Middle frontal gyrus (tissue), 1 donor: ENCODE measurements around the gene SPIRE1.
"Not testable (repeated sequence)": the region's sequence is repeated elsewhere in the genome, so short reads cannot be mapped to it uniquely, and the experiment has no call there.

Experiments
- DNase-seq: peaks from one replicate; pipeline ENCODE4 v3.0.0-alpha.2; 2015; ENCODE audit warnings: low spot score; ENCODE audit errors: extremely low spot score

The SPIRE1 gene

DNA sequence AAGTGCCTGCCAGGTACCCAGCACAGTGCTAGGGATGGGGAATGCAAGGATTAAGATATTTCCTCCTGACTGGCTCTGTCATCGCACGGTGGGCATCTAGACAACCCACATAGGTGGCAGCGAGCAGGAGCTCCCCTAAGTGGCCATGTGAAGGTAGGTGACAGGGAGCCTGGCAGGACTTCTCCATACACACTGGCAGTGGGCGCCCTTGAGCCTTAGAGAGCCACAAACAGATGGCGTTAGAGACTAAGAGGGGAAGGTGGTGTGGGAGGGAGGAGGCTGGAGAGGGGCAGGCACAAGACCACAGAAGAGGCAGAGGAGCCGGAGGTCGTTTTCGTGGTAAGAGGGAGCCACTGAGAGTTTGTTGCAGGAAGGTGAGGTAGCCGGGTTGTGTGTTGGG lies 235.0 kb downstream of the SPIRE1 start:
- DNase-seq, result no peak

DNA sequence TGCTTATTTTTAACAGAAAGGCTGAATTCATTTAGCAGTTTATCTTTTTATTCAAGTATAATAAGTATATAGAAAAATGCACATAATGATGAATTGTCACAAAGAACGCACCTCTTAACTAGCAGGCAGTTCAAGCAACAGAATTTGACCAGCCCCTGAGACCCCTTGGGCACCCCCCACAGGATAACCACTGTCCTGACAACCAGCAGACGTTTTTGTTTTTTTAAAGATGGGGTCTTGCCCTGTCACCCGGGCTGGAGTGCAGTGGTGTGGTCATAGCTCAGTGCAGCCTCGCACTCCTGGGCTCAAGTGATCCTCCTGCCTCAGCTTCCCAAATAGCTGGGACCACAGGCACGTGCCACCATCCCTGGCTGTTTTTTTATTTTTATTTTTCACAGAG lies 236.2 kb downstream of the SPIRE1 start:
- no peak for DNase-seq

DNA sequence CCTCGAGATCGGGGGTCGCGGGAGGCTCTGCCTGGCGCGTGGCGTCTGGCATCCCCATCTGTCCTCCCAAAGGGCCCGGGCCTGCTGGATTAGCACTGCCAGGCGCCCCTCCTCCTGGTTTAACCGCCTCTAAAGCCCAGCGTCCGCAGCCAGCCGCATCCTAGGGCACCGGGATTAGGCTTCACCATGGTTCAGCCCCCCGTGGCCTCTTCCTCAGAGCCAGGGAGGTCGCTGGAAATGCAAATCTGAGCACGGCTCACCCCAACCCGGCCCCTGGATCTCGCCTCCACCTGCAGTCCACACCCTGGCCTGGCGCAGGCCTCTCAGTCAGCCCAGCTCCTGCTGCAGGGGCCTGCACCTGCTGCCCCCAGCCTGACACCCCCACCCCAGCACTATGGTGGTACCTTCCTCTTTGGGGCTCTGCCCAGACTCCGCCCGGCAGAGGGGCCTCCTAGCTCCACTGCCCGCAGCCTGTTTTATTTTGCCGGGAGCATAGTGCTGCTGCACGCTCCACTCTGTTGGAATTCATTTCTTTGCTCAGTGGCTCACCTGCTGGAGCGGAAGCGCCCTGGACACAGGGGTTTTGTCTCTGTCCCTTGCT lies 237.0 kb downstream of the SPIRE1 start:
- no peak for DNase-seq

DNA sequence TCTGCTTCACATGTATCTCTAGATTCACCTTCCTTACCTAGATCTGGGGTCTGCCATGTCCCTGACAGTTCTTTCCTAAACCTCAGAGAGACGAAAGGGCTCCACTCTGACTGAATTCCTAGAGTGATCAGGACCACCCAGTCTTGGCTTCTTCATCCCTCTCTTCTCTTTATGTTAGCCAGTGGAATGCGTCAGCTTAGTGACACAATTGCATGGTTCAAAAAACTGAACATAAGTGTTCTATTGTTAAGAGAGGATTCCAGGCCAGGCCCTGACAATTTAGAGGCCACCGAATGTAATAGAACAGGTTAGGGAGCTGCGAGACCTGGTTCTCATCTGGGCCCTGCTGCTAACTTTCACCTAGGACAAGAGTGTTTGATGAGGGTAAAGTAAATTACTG lies 240.2 kb downstream of the SPIRE1 start:
- no peak for DNase-seq

DNA sequence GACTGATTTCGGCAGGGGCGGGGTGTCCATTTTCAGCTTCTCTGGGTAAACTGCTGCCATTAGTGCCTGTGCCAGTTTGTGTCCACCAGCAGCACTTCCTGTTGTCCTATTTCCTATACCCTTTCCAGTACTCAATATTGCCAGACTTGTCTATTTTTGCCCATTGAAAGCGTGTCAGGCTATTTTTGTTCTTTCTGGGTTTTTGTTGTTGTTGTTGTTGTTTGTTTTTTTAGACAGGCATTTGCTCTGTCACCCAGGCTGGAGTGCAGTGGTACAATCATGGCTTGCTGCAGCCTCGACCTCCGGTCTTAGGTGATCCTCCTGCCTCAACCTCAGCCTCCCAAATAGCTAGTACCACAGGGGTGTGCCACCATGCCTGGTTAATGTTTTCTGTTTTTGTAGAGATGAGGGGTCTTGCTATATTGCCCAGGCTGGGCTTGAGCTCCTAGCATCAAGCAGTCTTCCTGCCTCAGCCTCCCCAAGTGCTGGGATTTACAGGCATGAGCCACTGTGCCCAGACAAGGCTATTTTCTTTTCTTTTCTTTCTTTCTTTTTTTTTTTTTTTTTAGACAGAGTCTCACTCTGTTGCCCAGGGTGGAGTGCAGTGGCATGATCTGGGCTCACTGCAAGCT lies 241.7 kb downstream of the SPIRE1 start:
- DNase-seq, result no peak

DNA sequence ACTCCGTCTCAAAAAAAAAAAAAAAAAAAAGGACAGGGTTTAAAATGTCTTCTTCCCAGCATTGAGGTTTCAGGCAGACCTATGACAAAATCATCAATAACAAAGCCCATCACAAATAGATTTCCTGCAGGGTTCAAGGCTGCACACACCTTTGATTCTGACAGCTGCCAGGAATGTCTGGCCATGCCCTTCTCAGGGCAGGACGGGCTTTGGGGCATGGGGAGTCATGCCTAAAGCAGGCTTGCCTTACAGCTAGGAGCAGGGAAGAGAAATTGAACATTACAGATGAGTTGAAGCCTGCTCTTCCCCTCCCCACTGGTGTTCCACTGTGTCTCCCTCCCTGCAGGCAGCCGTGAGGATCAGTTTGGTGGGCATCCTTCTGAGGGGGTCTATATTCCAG lies 246.5 kb downstream of the SPIRE1 start:
- no peak for DNase-seq

DNA sequence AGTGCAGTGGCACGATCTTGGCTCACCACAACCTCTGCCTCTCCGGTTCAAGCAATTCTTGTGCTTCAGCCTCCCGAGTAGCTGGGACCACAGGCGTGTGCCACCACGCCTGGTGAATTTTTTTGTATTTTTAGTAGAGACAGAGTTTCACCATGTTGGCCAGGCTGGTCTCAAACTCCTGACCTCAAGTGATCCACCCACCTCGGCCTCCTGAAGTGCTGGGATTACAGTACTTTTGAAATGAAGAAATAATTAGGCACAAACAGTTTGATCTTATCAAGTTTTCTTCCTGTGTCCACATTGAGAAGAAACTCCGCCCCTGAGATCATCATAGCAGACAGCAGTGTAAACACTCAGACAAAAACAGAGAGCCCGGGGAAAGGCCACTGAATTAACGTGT lies 247.2 kb downstream of the SPIRE1 start:
- not testable (repeated sequence) for DNase-seq

- no peak for DNase-seq
These were observed 247.8 kb downstream of the SPIRE1 start for GRCh38 chr18:12410081-12410481.

DNA sequence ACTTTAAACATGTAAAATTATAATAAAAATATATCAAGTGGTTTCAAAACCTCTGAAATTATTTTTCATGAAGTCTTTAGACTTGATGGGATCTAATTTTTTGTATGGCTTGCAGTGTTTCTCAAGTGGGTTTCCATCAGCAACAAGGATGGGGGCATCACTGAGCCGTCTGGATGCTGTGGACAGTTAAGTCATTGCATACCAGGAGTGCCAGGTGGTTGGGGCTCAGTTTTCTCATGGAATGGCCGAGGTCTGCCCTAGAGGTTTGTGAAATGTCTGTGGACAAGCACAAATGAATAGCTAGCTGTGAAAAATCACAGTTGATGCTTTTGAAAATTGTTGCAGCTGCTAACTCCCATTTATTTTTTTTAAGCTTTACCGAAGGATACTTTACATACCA lies 248.4 kb downstream of the SPIRE1 start:
- no peak for DNase-seq

DNA sequence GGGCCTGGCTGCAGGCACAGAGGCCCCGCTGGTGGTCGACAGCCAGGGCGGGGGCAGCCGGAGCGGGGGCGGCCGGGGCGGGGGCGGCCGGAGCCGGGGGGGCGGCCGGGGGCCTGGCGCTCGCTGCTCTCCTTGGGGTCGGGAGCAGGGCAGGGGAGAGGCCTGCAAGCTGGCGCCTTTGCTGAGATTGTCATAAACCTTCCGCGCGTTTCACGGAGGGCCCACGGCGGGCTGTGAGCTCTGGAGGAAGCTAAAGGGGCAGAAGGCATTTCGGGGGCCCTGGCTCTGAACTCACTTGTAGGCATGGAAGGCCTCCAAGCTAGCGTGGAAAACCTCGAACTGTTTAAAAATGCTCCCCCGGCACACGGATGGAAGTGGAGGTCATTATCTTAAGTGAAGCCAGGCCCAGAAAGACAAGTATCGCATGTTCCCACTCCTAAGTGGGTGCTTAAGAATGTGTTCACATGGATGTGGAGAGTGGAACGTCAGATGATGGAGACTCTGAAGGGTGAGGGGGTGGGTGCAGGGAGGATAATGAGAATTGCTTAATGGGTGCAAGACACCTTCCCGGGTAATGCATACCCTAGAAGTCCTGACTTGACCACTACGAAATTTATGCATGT lies 249.5 kb downstream of the SPIRE1 start:
- peak; percentile 16 for DNase-seq

GRCh38 chr18:12406371-12407111 lies 251.4 kb downstream of the SPIRE1 start:
- DNase-seq, result no peak

DNA sequence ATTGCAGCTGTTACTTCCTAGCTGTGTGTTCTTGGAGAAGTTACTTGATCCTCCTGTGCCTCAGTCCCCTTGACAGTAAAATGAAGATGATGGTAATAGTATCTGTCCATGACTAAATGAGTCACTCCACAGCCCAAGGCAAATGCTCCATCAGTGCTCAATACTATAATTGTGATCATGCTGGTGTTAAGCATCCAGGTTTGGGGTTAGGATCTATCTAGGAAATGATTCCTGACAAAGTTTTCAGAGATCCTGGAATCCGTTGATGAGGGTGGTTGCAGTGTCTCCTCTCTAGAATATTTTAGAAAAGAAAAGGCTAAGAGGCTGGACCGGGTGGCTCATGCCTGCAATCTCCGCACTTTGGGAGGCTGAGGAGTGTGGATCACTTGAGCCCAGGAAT lies 252.8 kb downstream of the SPIRE1 start:
- DNase-seq, result no peak

- no peak for DNase-seq
These were observed 254.1 kb downstream of the SPIRE1 start for GRCh38 chr18:12403601-12404506.

- DNase-seq, result no peak
These were observed 256.0 kb downstream of the SPIRE1 start for GRCh38 chr18:12401881-12402280.

DNA sequence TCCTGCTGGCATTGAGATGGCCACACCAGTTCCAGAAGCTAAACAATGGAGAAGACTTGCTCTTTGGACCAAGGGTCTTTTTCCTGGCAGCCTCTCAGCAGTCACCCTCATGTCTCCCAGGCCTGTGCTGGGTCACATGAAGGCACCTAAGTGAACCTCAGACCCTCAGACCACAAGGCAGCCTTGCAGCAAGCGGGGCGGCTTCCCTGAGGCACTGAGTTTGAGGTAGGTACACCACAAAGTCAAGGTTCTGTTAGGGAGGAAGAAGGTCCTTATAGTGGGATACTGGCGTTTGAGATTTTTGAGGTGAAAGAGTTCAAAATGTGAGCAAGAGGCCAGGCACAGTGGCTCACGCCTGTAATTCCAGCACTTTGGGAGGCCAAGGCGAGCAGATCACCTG lies 258.7 kb downstream of the SPIRE1 start:
- no peak for DNase-seq

DNA sequence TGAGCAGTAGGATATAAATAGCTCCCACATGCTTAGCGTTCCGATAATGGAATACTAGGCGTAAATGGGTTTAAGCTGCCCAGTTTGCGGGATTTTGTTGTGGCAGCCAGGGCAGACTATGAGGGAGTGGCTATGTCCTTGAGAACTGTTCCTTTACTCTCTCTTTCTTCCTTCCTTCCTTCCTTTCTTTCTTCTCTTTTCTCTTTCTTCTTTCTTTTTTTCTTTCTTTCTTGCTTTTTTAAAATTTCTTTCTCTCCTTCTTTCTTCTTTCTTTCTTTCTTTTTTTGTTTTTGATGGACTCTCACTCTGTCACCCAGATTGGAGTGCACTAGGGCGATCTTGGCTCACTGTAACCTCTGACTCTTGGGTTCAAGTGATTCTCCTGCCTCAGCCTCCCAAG lies 259.3 kb downstream of the SPIRE1 start:
- no peak for DNase-seq

DNA sequence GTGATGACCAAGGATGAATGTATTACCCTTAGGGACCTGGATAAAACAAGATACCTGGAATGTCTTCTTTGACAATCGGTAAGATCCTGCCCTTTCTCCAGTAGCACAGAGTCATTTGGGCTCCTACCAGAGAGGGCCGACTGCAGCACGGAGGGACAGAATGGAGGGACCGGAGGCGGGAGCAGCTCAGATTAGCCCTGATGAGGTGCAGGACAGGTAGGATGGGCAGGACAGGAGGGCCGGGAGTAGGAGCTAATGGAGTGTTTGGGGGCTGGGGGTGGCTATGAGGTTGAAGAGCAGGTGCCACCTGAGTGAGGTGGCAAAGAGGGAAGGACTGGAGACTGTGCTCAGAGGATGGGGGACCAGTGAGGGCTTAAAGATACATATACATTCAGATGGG lies 260.1 kb downstream of the SPIRE1 start:
- DNase-seq, result no peak

DNA sequence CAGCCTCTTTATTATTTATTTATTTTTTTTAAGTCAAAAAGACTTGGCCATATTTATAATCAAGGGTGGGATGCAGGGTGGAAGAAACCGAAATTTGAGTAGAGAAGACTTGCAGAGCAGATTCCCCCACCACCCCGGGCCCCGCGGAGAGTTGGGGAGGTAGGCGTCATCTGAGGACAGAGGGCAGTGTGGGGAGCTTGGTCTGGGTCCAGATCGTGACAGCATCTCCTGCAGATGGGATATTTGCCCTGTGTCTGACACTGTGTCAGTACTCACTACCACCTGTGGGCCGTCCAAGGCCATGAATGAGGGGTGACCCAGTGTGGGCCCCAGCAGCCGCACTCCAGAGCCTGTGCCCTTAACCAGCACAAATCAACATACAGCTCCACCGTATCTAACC lies 260.7 kb downstream of the SPIRE1 start:
- no peak for DNase-seq
